ENCODE measurements around the gene XRCC2.
"Not testable (repeated sequence)": the region's sequence is repeated elsewhere in the genome, so short reads cannot be mapped to it uniquely, and the experiment has no call there.

- TF ChIP-seq, protein P1, sequence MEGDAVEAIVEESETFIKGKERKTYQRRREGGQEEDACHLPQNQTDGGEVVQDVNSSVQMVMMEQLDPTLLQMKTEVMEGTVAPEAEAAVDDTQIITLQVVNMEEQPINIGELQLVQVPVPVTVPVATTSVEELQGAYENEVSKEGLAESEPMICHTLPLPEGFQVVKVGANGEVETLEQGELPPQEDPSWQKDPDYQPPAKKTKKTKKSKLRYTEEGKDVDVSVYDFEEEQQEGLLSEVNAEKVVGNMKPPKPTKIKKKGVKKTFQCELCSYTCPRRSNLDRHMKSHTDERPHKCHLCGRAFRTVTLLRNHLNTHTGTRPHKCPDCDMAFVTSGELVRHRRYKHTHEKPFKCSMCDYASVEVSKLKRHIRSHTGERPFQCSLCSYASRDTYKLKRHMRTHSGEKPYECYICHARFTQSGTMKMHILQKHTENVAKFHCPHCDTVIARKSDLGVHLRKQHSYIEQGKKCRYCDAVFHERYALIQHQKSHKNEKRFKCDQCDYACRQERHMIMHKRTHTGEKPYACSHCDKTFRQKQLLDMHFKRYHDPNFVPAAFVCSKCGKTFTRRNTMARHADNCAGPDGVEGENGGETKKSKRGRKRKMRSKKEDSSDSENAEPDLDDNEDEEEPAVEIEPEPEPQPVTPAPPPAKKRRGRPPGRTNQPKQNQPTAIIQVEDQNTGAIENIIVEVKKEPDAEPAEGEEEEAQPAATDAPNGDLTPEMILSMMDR (IDR thresholded peaks at IDR 0.05): not testable (repeated sequence)
- not testable (repeated sequence) for TF ChIP-seq EP300, POLR2AphosphoS5 (IDR thresholded peaks at IDR 0.05)
These were observed 29.4 kb downstream of the XRCC2 start for GRCh38 chr7:152646579-152646978.
